HG03097 (cell line): ENCODE data around the gene WNK1.
"Not testable (repeated sequence)": the region's sequence is repeated elsewhere in the genome, so short reads cannot be mapped to it uniquely, and the experiment has no call there.

ENCODE experiments used
- ATAC-seq: cut with Tn5 transposase; IDR thresholded peaks from one replicate; pipeline ENCODE4 v1.9.1; 2021; ENCODE audit not compliant: unreplicated experiment, low FRiP score

WNK1 gene

DNA sequence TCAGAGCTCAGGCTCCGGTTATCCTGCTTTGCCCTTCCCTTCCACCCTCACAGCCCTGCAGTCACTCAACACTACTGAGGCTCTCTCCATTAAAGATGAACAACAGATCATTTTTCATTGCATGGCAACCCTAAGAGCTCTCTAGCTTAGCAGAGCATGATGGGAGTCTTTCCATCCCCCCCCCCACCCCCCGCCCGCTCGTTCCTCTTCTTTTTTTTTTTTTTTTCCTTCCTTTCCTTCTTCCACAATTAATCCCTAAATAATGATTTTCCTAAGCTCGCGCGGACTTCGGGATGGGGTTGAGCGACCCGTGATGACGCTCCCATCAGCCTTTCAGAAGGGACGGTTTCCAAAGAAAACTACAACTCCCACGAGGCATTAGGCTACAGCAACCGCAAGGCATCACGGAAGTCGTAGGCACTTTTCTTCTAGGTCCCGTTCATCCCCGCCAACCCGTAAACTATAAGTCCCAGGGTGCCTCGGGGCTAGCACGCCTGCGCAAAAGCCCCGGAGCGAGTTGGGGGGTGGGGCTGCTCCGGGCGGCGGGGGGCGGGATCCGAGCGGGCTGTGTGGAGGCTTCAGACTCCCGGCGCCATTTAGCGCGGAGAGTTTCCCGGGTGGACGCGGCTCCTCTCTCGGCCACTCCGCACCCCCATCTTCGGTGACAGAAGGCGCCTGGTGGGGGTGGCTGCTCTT, at the start of gene WNK1:
TSS of gene WNK1 (plus strand) at position 581 of the 696 bp plus-strand sequence. CDS start 987 bp downstream, outside the sequence.
- ATAC-seq: peak; percentile 48

DNA sequence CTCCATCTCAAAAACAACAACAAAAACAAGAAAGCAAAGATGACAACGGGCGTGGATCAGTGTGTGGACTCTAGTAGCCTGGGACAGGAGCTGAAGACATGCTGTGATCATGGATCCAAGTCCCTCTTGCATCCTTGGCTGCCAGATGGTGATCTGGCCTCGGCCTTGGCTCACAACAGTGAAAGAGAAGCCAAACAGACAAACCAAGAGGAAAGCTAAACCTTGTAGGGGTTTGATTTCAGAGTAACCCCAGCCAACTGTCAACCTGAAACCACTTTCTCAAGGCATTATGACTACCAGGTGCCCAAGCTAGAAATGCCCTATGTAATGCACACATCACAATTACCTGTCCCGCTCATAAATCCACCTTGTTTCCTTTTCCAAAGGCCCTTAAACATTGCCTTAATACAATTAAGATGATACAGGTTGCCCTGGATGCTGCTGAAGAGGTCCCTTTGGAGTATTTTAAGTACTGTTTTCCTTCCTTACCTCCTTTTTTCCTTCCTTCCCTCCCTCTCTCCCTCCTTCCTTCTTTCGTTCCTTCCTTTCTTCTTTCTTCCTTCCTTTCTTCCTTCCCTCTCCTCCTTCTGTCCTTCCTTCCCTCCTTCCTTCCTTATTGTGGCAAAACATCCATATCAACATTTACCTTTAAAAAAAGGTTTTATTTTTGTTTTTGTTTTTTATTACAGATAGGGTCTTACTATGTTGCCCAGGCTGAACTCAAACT, 47.7 kb upstream of the WNK1 start:
- no peak for ATAC-seq

DNA sequence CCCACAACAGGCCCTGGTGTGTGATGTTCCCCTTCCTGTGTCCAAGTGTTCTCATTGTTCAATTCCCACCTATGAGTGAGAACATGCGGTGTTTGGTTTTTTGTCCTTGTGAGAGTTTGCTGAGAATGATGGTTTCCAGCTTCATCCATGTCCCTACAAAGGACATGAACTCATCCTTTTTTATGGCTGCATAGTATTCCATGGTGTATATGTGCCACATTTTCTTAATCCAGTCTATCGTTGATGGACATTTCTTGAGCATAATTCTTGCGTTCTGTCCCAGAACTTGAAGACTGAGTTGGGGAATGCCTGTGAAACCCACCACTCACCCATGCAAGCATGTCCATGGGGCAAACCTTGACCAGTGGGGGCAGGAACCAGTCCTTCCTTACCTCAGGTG, 44.3 kb upstream of the WNK1 start:
- not testable (repeated sequence) for ATAC-seq

- ATAC-seq: no peak
Observed at GRCh38 chr12:709455-710020, 42.8 kb upstream of the WNK1 start.

GRCh38 chr12:712172-712863, 40.1 kb upstream of the WNK1 start:
- ATAC-seq: no peak

- ATAC-seq: no peak
Observed at GRCh38 chr12:713281-713875, 39.0 kb upstream of the WNK1 start.

GRCh38 chr12:716506-716905, 35.9 kb upstream of the WNK1 start:
- ATAC-seq: no peak

DNA sequence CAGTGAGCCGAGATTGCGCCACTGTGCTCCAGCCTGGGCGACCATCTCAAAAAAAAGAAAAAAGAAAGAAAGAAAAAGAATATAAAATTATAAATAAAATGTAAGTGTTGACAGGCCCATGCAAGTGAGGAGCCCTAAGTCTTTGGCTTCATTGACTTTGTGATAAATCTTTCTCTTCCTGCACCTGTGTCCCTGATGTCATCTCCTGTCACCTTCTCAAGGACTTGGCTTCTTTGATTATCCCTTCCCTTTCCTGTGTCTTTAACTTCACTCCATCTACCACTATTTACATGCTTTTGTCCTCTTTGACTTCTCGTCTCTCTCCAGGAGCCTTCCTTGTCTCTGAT, 33.6 kb upstream of the WNK1 start:
- ATAC-seq: no peak

GRCh38 chr12:720231-720941, 32.0 kb upstream of the WNK1 start:
- no peak for ATAC-seq

DNA sequence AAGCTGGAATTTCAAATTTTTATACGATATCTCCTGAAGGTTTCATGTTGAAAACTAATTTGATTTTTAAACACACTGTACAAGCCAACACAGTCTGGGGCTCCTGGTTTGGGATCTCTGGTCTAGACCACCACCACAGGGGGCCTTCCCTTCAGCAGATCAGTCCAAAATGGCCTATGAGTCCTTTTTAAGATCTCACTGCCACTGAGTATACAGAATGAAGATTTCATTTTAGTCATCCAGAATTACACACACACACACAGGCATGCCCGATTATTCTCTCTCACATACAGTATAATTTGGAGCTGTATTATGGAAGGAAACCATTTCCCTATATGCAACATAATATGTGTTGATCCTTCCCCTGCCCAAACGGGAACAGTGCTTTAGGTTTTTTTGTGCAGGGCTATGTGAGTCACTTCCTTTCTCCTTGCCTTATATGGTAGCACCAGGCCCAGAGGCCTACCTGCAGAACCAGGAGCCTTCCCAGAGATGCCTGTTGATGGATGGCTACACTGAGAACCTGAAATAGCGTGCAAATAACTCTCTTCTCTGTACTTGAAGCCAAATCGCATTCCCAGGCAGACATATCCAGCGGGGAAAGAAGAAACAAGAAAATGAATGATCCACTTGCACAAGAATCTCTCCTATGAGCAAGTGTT, 28.1 kb upstream of the WNK1 start:
- no peak for ATAC-seq

GRCh38 chr12:725076-725475, 27.3 kb upstream of the WNK1 start:
- ATAC-seq: no peak

DNA sequence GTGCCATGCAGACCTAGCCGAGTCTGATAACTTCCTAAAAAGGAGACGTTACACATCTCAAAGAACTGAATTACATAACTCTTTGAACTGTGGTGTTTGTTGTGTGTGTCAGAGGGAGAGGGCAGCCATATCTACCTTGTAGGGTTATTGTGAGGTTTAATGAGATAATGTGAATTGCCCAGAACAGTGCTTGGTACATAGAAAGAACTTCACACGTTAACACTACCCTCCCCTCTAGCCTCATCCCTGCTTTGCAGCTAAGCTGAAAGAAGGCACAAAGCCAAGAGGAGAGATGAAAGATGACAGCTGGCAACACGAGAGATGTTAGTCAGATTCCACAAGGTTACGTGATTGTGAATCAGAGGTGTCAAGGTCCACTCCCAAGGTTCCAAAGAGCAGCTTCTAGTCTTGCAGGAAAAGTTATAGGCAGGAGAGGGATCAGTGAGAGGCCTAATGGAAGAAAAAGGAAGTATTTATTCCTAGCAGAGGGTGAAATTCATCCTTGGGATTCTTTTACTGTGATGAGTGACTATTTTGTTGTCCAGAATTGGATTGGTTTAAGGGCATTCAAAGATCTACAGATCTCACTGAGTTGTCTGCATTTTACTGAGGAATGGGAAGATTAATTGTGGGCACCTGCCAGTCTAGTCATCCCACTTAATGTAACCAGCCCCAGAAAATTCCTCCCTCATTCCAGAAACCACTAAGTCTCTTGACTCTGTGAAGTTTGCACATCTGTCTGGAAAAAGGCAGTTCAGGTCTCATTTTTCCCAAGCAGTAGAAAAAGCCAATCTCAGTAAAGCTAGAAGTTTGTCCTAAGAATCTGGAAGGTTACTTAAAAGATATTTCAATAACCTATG, 25.9 kb upstream of the WNK1 start:
- ATAC-seq: no peak

DNA sequence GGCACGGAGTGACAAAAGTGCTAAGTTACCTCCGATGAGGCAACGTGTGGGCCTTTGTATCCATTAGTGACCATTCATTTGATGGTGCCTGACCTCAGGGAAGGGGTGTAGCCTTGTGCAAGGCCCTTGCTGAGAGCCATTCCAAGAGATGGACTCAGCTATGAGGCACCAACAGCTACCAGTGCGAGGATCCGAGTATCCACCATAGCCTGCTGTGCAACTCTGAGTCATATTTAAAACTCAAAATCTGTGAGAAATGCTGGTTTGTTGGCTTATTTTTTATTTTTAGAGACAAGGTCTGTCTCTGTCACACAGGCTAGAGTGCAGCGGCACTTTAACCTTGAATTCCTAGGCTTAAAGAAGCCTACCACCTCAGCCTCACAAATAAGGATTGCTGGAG, 25.1 kb upstream of the WNK1 start:
- no peak for ATAC-seq

GRCh38 chr12:728781-729180, 23.6 kb upstream of the WNK1 start:
- ATAC-seq: no peak

GRCh38 chr12:729221-729620, 23.2 kb upstream of the WNK1 start:
- no peak for ATAC-seq

GRCh38 chr12:730550-730949, 21.8 kb upstream of the WNK1 start:
- no peak for ATAC-seq

DNA sequence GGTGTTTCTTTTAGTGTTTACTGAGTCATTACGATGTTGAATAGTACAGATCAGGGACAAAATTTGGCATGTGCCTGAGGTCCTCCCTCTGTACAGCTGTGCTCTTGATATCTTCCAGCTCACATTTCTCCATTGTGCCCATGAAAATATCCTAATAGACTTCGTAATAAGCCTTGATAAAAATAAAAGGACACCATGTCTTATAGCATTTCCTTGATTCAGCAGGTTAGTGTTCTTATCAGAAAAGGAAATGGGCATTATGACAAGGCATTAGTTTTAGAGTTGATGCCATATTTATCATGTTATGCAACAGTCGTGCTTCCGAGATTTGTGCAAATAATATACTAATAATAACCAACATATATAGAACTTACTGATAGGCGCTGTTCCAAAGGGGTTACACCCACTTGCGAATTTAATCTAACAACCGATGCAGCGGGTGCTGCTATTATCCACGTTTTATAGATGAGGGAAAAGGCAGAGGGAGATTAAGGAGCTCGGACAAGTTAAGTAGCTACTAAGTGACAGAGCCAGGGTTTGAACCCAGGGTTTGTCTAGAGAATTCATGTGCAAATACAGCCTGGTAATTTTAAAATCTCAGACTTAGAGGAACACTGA, 15.1 kb upstream of the WNK1 start:
- no peak for ATAC-seq

DNA sequence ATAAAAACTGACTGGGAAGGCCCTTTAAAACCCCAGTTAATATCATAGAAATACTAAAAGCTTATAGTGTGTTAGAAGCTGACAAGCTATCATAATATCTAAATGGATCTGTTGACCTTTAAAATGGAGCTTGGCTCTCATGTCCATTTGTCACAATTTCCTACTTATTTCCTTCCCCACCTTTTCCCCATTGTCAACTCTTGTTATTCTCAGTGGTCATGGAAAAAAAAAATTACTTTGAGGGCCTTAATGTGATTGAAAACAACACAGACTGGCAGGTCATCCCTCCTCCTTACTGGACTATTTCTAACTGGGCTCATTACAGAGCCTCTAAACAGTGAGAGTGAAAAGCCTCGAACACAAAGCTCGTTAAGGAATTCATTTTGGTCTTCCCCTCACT, 13.7 kb upstream of the WNK1 start:
- ATAC-seq: no peak

DNA sequence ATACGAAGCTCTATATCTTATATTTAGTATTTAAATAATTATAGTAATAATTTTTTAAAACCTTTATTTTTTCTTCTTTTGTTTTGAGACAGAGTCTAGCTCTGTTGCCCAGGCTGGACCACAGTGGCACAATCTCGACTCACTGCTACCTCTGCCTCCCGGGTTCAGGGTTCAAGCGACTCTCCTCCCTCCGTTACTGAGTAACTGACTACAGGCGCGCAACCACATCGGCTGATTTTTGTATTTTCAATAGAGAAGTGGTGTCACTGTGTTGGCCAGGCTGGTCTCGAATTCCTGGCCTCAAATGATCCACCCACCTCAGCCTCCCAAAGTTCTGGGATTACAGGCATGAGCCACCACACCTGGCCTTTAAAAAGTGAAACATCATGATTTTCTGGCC, 13.0 kb upstream of the WNK1 start:
- no peak for ATAC-seq
